ENCODE measurements around the gene PCSK7.

The PCSK7 gene

DNA sequence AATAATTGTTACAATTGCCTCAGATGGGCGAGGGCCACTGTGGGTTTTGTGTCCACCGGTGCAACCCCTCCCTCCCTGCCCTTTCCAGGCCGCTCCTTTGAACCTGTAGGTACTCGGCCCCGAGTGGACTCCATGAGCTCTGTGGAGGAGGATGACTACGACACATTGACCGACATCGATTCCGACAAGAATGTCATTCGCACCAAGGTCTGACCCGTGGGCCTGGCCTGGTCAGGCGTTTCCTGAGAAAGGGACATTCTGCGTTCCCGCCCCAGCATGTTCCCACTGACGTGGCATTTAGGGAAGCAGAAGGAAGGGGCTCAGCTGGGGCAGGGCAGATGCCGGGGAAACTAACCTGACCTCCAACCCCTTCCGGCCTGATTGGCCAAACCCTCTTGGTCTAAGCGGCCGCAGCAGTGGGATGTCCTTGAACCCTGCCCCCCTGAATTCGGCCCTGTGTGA is 43.2 kb downstream of the PCSK7 start:
- POLR2A ChIA-PET, result interaction anchor here (1.0 to 1.4 kb wide), 2 partner anchors 9 to 10 kb away, joined by 3 to 5 read pairs; partner anchors contain the start of gene SIDT2
- TF ChIP-seq, protein P1, sequence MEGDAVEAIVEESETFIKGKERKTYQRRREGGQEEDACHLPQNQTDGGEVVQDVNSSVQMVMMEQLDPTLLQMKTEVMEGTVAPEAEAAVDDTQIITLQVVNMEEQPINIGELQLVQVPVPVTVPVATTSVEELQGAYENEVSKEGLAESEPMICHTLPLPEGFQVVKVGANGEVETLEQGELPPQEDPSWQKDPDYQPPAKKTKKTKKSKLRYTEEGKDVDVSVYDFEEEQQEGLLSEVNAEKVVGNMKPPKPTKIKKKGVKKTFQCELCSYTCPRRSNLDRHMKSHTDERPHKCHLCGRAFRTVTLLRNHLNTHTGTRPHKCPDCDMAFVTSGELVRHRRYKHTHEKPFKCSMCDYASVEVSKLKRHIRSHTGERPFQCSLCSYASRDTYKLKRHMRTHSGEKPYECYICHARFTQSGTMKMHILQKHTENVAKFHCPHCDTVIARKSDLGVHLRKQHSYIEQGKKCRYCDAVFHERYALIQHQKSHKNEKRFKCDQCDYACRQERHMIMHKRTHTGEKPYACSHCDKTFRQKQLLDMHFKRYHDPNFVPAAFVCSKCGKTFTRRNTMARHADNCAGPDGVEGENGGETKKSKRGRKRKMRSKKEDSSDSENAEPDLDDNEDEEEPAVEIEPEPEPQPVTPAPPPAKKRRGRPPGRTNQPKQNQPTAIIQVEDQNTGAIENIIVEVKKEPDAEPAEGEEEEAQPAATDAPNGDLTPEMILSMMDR (IDR thresholded peaks at IDR 0.05; ENCODE audit: control extremely low read depth, extremely low read depth, low read depth, missing control alignments), result no peak
- CTCF ChIA-PET, result interaction anchor here (0.9 to 1.7 kb wide), 4 partner anchors 9 to 397 kb away, joined by 3 to 7 read pairs (median 4); partner anchors contain the start of genes APOA5 and SIDT2
- DNase-seq (ENCODE audit: extremely low spot score), result peak; percentile 14

DNA sequence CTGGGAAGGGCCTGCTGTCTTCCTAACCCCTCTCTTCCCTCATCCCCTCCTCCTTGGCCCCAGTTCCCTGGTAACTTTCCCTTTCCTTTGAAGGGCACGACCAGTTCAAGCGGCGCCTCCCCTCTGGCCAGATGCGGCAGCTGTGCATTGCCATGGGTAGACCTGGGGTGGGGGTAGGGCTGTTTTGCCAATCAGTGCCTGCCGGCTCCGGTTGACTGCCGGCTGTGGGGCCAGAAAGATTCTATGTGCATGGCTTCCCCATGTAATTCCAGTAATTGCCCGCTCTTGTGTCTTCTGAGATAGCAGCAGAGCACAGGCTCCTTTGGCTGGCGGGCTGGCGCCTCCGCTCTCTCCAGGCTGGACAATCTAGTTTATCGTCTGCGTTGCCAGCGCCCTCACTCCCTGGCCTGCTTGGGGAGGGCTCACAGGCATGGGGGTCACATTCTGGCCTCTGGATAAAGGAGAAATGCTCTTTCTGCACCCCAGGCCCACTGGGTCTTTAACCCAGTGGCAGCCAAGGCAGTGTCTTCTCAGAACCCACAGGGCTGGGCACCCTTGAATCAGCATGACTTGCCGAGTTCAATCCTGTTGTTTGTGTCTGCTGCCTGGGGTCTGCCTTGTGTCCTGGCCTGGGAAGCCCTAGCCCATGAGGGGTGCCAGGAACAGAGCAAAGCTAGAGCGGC is 43.9 kb downstream of the PCSK7 start:
- ChIA-PET POLR2A (interaction anchor here (0.6 to 1.4 kb wide), 2 partner anchors 8 to 43 kb away, joined by 5 read pairs; no protein-coding TSS in a partner anchor), CTCF (interaction anchor here (1.6 to 1.7 kb wide), 2 partner anchors 9 to 10 kb away, joined by 5 to 7 read pairs; partner anchors contain the start of gene SIDT2)
- TF ChIP-seq, protein P1 (IDR thresholded peaks at IDR 0.05; ENCODE audit: control extremely low read depth, extremely low read depth, low read depth, missing control alignments), result no peak
- DNase-seq (ENCODE audit: extremely low spot score), result peak; percentile 15

DNA sequence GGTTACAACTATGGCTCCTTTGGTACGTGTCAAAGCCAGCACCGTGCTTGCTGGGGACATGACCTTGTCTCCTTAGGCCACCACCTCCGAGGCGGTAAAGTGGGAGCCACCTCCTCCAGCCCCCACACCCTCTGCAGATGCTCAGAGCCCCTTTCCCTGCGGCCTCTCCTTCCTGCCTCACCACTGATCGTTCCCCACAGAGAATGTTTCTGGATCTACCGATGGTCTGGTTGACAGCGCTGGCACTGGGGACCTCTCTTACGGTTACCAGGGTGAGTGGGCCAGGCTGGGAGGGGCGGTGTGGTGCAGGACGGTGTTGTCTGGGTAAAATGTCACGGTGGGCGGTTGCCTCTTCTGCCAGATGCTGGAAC is 44.5 kb downstream of the PCSK7 start:
- POLR2A ChIA-PET, result no interaction called here
- TF ChIP-seq, protein P1 (IDR thresholded peaks at IDR 0.05; ENCODE audit: control extremely low read depth, extremely low read depth, low read depth, missing control alignments), result no peak
- CTCF ChIA-PET, result interaction anchor here (1.7 kb wide), 1 partner anchor 9 kb away, joined by 7 read pairs; the partner anchor contains the start of gene SIDT2
- DNase-seq (ENCODE audit: extremely low spot score), result no peak

DNA sequence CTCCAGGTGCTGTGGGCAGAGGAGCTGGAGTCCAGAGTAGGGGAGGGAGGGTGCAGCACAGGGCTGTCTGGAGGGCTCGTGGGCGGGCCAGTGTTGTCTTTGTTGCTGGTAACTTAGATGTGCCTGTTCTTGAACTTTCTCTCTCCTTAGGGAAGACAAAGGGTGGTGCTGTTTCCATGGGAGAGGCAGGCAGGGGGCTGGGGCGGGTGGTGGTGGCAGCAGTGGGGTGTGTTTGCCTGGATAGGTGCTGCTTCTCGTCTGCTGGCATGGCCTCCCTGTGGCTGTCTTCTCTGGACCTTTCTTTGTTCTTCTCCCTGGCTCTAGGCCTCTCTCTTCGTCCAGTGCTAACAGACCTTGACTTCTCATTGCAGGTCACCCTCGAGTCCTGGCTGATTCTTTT is 44.9 kb downstream of the PCSK7 start:
- POLR2A ChIA-PET, result no interaction called here
- TF ChIP-seq, protein P1 (IDR thresholded peaks at IDR 0.05; ENCODE audit: control extremely low read depth, extremely low read depth, low read depth, missing control alignments), result no peak
- CTCF ChIA-PET, result no interaction called here
- peak; percentile 24 for DNase-seq (ENCODE audit: extremely low spot score)

DNA sequence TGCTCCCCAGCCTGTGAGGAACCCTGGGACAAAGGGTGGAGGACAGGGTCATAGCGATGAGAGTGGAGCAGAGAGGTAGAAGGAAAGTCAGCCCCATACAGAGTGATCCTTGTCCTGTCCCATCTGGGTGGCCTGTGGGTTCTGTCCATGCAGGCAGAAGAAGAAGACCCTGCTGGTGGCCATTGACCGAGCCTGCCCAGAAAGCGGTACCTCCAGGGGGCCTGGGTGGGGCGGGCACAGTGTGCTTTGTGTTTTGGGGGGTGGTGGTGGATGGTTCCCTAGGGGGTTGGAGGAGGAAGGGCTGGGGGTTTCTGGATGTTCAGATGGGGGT is 45.5 kb downstream of the PCSK7 start:
- POLR2A ChIA-PET, result interaction anchor here (0.6 kb wide), 1 partner anchor 16 kb away, joined by 4 read pairs; no protein-coding TSS in a partner anchor

DNA sequence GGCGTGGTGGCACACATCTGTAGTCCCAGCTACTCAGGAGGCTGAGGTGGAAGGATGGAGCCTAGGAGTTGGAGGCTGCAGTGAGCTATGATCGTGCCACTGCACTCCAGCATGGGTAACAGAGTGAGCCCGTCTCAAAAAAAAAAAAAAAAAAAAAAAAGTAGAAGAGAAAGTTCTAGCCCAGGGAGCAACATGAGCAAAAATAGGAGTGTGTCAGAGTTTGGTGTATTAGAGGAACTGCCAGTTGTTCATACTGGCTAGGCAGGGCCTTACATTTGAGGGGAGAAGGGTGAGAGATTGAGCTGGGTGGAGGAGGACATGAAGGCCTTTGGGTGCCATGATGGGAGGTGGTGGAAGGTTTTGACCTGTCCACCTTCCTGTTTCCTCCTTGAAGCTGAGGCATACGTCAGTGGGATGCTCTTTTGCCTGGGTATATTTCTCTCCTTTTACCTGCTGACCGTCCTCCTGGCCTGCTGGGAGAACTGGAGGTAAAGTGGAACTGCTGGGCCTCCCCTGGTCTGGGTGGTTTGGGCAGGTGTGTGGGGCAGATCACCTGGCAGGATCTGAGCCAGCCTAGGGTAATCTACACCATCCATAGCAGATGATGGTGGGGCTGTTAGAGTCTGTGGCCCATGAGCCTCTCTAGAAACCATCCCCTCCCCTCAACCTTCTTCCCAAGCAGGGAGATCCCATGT is 46.0 kb downstream of the PCSK7 start:
- DNase-seq (ENCODE audit: extremely low spot score), result peak; percentile 65
- TF ChIP-seq, protein P1 (IDR thresholded peaks at IDR 0.05; ENCODE audit: control extremely low read depth, extremely low read depth, low read depth, missing control alignments), result no peak
- CTCF ChIA-PET, result interaction anchor here (0.7 to 1.2 kb wide), 2 partner anchors 24 to 40 kb away, joined by 3 to 6 read pairs; no protein-coding TSS in a partner anchor
- POLR2A ChIA-PET, result interaction anchor here (0.6 kb wide), 2 partner anchors 17 to 389 kb away, joined by 4 to 6 read pairs; no protein-coding TSS in a partner anchor

More for the DNA sequence above, 45.5 kb downstream of the PCSK7 start:
- DNase-seq (ENCODE audit: extremely low spot score), result no peak
- TF ChIP-seq, protein P1 (IDR thresholded peaks at IDR 0.05; ENCODE audit: control extremely low read depth, extremely low read depth, low read depth, missing control alignments), result no peak
- CTCF ChIA-PET, result interaction anchor here (1.2 kb wide), 1 partner anchor 40 kb away, joined by 6 read pairs; no protein-coding TSS in a partner anchor
